ENCODE results near the gene IFT74.

Gene IFT74

GRCh38 chr9:27112235-27112634 is 156.0 kb downstream of the IFT74 start:
- TF ChIP-seq POLR2AphosphoS5 (IDR thresholded peaks at IDR 0.05; ENCODE audit: low read depth, low read length) (no peak), POLR2A (IDR thresholded peaks at IDR 0.05; ENCODE audit: low read depth, low read length) (no peak), TAF1 (IDR thresholded peaks at IDR 0.05; ENCODE audit: borderline replicate concordance, low read depth, low read length) (no peak)
- FAIRE-seq (no peak), DNase-seq (ENCODE audit: insufficient read length) (no peak)

Measured in GM12892 (cell line).